Activated CD8-positive, alpha-beta memory T cell treated with anti-CD3 and anti-CD28 coated beads for 48 hours (primary cell): ENCODE measurements around the gene TINCR.

Source experiments
- DNase-seq, 3 experiments: peaks; one replicate each; pipeline ENCODE4 v3.0.0-alpha.2; 2020; ENCODE audit warnings: low read depth in 2 of 3, low spot score in 2 of 3

The TINCR gene

GRCh38 chr19:5519076-5519475, 48.7 kb downstream of the TINCR start:
- no peak for DNase-seq

- no peak for DNase-seq
These were observed 52.0 kb downstream of the TINCR start for GRCh38 chr19:5515737-5516136.

GRCh38 chr19:5514001-5514400, 53.8 kb downstream of the TINCR start:
- DNase-seq: no peak

GRCh38 chr19:5512715-5513114, 55.0 kb downstream of the TINCR start:
- DNase-seq: no peak
